GM23338 (cell line): ENCODE measurements around the gene RGSL1.

Experiments used
- CTCF ChIP-seq, 2 experiments: fragments of 200-600 bp in 1 of 2; sonication (generic) in 1 of 2; conservative IDR thresholded peaks; 2 replicates each; pipeline versions ENCODE4 v1.5.1 to v1.6.1; 2016 to 2017; ENCODE audit warnings: antibody characterized with exemption in 2 of 2, low read depth in 2 of 2, mild to moderate bottlenecking in 2 of 2, moderate library complexity in 1 of 2
- POLR2AphosphoS5 ChIP-seq: IDR thresholded peaks from 2 replicates; pipeline ENCODE4 v1.6.1; 2016; ENCODE audit warnings: antibody characterized with exemption, low read depth
- TF ChIP-seq, protein P1 (sequence below): fragments of 250-450 bp; sonication (Bioruptor Pico); IDR thresholded peaks from 2 replicates; pipeline ENCODE4 v1.5.0; 2020; ENCODE audit warnings: mild to moderate bottlenecking, moderate library complexity

- TF ChIP-seq CTCF (conservative IDR thresholded peaks at IDR 0.05; ENCODE audit: low read depth in 2 of 2) = no peak
- TF ChIP-seq, protein P1, sequence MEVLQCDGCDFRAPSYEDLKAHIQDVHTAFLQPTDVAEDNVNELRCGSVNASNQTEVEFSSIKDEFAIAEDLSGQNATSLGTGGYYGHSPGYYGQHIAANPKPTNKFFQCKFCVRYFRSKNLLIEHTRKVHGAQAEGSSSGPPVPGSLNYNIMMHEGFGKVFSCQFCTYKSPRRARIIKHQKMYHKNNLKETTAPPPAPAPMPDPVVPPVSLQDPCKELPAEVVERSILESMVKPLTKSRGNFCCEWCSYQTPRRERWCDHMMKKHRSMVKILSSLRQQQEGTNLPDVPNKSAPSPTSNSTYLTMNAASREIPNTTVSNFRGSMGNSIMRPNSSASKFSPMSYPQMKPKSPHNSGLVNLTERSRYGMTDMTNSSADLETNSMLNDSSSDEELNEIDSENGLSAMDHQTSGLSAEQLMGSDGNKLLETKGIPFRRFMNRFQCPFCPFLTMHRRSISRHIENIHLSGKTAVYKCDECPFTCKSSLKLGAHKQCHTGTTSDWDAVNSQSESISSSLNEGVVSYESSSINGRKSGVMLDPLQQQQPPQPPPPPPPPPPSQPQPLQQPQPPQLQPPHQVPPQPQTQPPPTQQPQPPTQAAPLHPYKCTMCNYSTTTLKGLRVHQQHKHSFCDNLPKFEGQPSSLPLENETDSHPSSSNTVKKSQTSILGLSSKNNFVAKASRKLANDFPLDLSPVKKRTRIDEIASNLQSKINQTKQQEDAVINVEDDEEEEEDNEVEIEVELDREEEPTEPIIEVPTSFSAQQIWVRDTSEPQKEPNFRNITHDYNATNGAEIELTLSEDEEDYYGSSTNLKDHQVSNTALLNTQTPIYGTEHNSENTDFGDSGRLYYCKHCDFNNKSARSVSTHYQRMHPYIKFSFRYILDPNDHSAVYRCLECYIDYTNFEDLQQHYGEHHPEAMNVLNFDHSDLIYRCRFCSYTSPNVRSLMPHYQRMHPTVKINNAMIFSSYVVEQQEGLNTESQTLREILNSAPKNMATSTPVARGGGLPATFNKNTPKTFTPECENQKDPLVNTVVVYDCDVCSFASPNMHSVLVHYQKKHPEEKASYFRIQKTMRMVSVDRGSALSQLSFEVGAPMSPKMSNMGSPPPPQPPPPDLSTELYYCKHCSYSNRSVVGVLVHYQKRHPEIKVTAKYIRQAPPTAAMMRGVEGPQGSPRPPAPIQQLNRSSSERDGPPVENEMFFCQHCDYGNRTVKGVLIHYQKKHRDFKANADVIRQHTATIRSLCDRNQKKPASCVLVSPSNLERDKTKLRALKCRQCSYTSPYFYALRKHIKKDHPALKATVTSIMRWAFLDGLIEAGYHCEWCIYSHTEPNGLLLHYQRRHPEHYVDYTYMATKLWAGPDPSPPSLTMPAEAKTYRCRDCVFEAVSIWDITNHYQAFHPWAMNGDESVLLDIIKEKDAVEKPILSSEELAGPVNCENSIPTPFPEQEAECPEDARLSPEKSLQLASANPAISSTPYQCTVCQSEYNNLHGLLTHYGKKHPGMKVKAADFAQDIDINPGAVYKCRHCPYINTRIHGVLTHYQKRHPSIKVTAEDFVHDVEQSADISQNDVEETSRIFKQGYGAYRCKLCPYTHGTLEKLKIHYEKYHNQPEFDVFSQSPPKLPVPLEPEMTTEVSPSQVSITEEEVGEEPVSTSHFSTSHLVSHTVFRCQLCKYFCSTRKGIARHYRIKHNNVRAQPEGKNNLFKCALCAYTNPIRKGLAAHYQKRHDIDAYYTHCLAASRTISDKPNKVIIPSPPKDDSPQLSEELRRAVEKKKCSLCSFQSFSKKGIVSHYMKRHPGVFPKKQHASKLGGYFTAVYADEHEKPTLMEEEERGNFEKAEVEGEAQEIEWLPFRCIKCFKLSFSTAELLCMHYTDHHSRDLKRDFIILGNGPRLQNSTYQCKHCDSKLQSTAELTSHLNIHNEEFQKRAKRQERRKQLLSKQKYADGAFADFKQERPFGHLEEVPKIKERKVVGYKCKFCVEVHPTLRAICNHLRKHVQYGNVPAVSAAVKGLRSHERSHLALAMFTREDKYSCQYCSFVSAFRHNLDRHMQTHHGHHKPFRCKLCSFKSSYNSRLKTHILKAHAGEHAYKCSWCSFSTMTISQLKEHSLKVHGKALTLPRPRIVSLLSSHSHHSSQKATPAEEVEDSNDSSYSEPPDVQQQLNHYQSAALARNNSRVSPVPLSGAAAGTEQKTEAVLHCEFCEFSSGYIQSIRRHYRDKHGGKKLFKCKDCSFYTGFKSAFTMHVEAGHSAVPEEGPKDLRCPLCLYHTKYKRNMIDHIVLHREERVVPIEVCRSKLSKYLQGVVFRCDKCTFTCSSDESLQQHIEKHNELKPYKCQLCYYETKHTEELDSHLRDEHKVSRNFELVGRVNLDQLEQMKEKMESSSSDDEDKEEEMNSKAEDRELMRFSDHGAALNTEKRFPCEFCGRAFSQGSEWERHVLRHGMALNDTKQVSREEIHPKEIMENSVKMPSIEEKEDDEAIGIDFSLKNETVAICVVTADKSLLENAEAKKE (CRISPR knock-in tag) = no peak
- no peak for TF ChIP-seq POLR2AphosphoS5
These were observed 105.5 kb downstream of the RGSL1 start for GRCh38 chr1:182555493-182555892.
